Measurements from ENCODE around the gene VSIG2. TPM values are rescaled to one million over a fixed set of nuclear protein-coding genes. Genes with fewer than 3 reads are reported as not detected.

The VSIG2 gene
- total RNA-seq, 4 donors from 2014 or later = 1.9 to 2.2 TPM; not detected in 2

- no peaks in the 10 kb centered on the region for H3K36me3 ChIP-seq
These were observed 10.6 kb upstream of the VSIG2 start for GRCh38 chr11:124762624-124763155.

DNA sequence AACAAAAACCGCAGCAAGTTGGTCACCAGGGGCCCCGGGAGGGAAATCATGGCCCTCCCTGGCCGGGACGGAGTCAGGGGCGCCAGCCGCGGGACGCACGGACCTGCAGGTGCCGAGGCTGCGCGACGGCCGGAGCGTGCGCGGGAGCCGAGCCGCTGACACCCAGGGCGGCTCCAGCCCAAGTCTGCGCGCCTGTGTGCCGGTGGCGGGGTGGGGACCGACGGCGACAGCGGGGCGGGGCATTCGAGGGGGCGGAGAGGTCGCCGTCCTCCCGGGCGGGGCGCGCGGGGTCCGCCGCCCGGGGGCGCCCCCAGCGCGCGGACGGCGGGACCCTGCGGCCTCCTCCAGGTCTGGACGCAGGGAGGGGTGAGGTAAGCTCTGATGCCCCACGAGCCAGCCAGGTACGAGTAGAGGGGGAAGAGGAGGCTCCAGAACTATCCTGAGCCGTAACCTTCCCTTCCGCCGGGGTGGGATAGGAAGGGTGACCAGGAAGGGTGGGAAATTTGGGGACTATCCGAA is 10.1 kb upstream of the VSIG2 start, which contains the start of gene ESAM:
Gene ESAM, minus strand, starts transcription at position 186 of the 519 bp plus-strand sequence. Its CDS starts 136 bp downstream, at position 50.
- H3K4me3 ChIP-seq = peak within 1 kb of the TSS; percentile 38 to 54
- TF ChIP-seq, protein P1, sequence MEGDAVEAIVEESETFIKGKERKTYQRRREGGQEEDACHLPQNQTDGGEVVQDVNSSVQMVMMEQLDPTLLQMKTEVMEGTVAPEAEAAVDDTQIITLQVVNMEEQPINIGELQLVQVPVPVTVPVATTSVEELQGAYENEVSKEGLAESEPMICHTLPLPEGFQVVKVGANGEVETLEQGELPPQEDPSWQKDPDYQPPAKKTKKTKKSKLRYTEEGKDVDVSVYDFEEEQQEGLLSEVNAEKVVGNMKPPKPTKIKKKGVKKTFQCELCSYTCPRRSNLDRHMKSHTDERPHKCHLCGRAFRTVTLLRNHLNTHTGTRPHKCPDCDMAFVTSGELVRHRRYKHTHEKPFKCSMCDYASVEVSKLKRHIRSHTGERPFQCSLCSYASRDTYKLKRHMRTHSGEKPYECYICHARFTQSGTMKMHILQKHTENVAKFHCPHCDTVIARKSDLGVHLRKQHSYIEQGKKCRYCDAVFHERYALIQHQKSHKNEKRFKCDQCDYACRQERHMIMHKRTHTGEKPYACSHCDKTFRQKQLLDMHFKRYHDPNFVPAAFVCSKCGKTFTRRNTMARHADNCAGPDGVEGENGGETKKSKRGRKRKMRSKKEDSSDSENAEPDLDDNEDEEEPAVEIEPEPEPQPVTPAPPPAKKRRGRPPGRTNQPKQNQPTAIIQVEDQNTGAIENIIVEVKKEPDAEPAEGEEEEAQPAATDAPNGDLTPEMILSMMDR (IDR thresholded peaks at IDR 0.05) = no peak
- peak; percentile 34 to 51 for TF ChIP-seq POLR2A (IDR thresholded peaks at IDR 0.05)
- H3K4me1 ChIP-seq = peaks cover 0 to 26% of the 10 kb centered on the region in 2 donors
- intact Hi-C loops (cut with DNase I; ENCODE audit: low total_unique reads) = loop anchor here (2.0 kb wide), 1 partner anchor 93 kb away; no protein-coding TSS in a partner anchor
- H3K36me3 ChIP-seq = no peaks in the 10 kb centered on the region
- peak within 1 kb of the TSS; percentile 84 to 87 for H3K27ac ChIP-seq
- no peak for DNase-seq
- peaks cover 12 to 23% of the 10 kb centered on the region in 2 donors for H3K27me3 ChIP-seq
- no peaks in the 10 kb centered on the region for H3K9me3 ChIP-seq

More at GRCh38 chr11:124762624-124763155, 10.6 kb upstream of the VSIG2 start:
- intact Hi-C loops (cut with DNase I; ENCODE audit: low total_unique reads) = loop anchor here (2.0 kb wide), 1 partner anchor 94 kb away; no protein-coding TSS in a partner anchor
- Histone ChIP-seq H3K27me3 (peaks cover 7 to 23% of the 10 kb centered on the region in 2 donors), H3K4me1 (peaks cover 0 to 26% of the 10 kb centered on the region in 2 donors), H3K27ac (peak overlapping the region; percentile 84 to 87), H3K4me3 (peak overlapping the region; percentile 38 to 54), H3K9me3 (no peaks in the 10 kb centered on the region)
- no peak for DNase-seq
- TF ChIP-seq, protein P1 (IDR thresholded peaks at IDR 0.05) = no peak
- TF ChIP-seq POLR2A (IDR thresholded peaks at IDR 0.05) = no peak

- Histone ChIP-seq H3K4me1 (peaks cover 0 to 26% of the 10 kb centered on the region in 2 donors), H3K9me3 (no peaks in the 10 kb centered on the region), H3K4me3 (peak overlapping the region; percentile 38 to 54), H3K36me3 (no peaks in the 10 kb centered on the region), H3K27ac (peak overlapping the region; percentile 84 to 87), H3K27me3 (peaks cover 19 to 23% of the 10 kb centered on the region in 2 donors)
- TF ChIP-seq, protein P1 (IDR thresholded peaks at IDR 0.05) = no peak
- TF ChIP-seq POLR2A (IDR thresholded peaks at IDR 0.05) = no peak
- no peak for DNase-seq
- intact Hi-C loops (cut with DNase I; ENCODE audit: low total_unique reads) = loop anchor here (2.0 kb wide), 1 partner anchor 93 kb away; no protein-coding TSS in a partner anchor
These were observed 9.4 kb upstream of the VSIG2 start for GRCh38 chr11:124761301-124762104.

GRCh38 chr11:124760806-124761205 is 8.8 kb upstream of the VSIG2 start:
- intact Hi-C loops (cut with DNase I; ENCODE audit: low total_unique reads) = no loop called here
- DNase-seq = no peak
- Histone ChIP-seq H3K4me3 (peak overlapping the region; percentile 38 to 54), H3K9me3 (no peaks in the 10 kb centered on the region), H3K27me3 (peaks cover 23% of the 10 kb centered on the region in 2 donors), H3K27ac (peak overlapping the region; percentile 84 to 87), H3K4me1 (peaks cover 0 to 26% of the 10 kb centered on the region in 2 donors), H3K36me3 (no peaks in the 10 kb centered on the region)
- TF ChIP-seq, protein P1 (IDR thresholded peaks at IDR 0.05) = no peak
- TF ChIP-seq POLR2A (IDR thresholded peaks at IDR 0.05) = no peak

Data from uterus (tissue), 4 donors.